ENCODE results near the gene CPXM2. TPM values are rescaled to one million over a fixed set of nuclear protein-coding genes. Genes with fewer than 3 reads are reported as not detected.

Gene CPXM2
- total RNA-seq, 2 experiments from 2014 or later: not detected

DNA sequence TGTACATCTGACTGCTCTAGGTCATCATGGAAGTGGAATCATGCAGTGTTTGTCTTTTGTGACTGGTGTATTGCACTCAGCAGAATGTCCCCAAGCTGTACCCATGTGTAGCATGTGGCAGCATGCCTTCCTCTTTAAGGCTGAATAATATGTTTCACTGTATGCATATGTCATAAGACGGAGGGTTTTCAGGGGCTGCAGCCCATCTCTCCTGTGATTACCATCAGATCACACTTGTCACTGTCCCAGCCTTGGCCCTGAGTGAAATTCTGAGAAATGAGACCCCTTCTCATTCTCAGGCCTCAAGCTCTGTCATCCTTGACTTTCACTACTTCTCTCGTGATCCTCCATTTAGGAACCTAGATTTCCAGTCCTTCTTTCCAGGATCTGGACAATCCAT is 50.0 kb downstream of the CPXM2 start:
- no TSS peak for BruUV-seq (replicated peaks)
- no peak overlapping the region for H3K4me3 ChIP-seq (ENCODE audit: low read depth, low read length, poor library complexity, severe bottlenecking)
- no peak for TF ChIP-seq EZH2phosphoT487 (IDR thresholded peaks at IDR 0.05; ENCODE audit: borderline replicate concordance, low read depth, low read length)
- TF ChIP-seq, protein P1, sequence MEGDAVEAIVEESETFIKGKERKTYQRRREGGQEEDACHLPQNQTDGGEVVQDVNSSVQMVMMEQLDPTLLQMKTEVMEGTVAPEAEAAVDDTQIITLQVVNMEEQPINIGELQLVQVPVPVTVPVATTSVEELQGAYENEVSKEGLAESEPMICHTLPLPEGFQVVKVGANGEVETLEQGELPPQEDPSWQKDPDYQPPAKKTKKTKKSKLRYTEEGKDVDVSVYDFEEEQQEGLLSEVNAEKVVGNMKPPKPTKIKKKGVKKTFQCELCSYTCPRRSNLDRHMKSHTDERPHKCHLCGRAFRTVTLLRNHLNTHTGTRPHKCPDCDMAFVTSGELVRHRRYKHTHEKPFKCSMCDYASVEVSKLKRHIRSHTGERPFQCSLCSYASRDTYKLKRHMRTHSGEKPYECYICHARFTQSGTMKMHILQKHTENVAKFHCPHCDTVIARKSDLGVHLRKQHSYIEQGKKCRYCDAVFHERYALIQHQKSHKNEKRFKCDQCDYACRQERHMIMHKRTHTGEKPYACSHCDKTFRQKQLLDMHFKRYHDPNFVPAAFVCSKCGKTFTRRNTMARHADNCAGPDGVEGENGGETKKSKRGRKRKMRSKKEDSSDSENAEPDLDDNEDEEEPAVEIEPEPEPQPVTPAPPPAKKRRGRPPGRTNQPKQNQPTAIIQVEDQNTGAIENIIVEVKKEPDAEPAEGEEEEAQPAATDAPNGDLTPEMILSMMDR (conservative IDR thresholded peaks at IDR 0.05; ENCODE audit: low read length): no peak

DNA sequence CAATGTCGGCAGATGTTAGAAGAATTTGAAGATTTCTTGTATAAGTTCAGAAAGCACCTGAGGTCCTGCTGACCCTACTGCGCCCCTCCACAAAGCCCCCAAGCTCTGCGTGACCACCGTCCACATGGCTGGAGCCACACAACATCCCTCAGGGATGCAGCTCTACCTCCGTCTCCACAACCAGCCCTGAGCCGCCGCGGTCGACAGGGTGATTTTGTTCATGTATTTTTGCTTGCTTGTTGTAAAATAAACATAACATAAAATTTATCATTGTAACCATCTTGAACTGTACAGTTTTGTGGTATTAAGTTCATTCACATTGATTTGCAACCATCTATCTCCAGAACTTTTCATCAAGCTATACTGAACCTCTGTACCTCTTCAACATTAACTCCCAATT is 50.5 kb downstream of the CPXM2 start:
- H3K4me3 ChIP-seq (ENCODE audit: low read depth, low read length, poor library complexity, severe bottlenecking): no peak overlapping the region
- H3K4me1 ChIP-seq (ENCODE audit: insufficient read depth, low read length, poor library complexity, severe bottlenecking): no peaks in the 10 kb centered on the region
- H4K20me1 ChIP-seq (ENCODE audit: insufficient read depth, low read length): no peaks in the 10 kb centered on the region
- no peak overlapping the region for H3K4me2 ChIP-seq (ENCODE audit: low read length)
- H3K36me3 ChIP-seq (ENCODE audit: insufficient read depth, low read length): no peaks in the 10 kb centered on the region
- no peak overlapping the region for H3K27ac ChIP-seq (ENCODE audit: low read depth, low read length, poor library complexity, severe bottlenecking)
- ChIA-PET POLR2A (no interaction called here), CTCF (ENCODE audit: unreplicated experiment) (no interaction called here)
- no peaks in the 10 kb centered on the region for H3K9me3 ChIP-seq (ENCODE audit: low read length)
- intact Hi-C loops (cut with micrococcal nuclease; ENCODE audit: unreplicated experiment): no loop called here
- no peaks in the 10 kb centered on the region for H3K79me2 ChIP-seq (ENCODE audit: insufficient read depth, low read depth, low read length)
- DNase-seq (ENCODE audit: low spot score): no peak
- H3K9me2 ChIP-seq (ENCODE audit: insufficient read depth, low read length): no peaks in the 10 kb centered on the region
- no peak overlapping the region for H2AFZ ChIP-seq (ENCODE audit: low read length)
- no peak for TF ChIP-seq EZH2phosphoT487 (IDR thresholded peaks at IDR 0.05; ENCODE audit: borderline replicate concordance, low read depth, low read length)
- TF ChIP-seq, protein P1 (conservative IDR thresholded peaks at IDR 0.05; ENCODE audit: low read length): no peak
- BruUV-seq (replicated peaks): no TSS peak

More for the DNA sequence above, 50.0 kb downstream of the CPXM2 start:
- POLR2A ChIA-PET: no interaction called here
- Histone ChIP-seq H3K4me1 (ENCODE audit: insufficient read depth, low read length, poor library complexity, severe bottlenecking) (no peaks in the 10 kb centered on the region), H3K79me2 (ENCODE audit: insufficient read depth, low read depth, low read length) (no peaks in the 10 kb centered on the region), H3K4me2 (ENCODE audit: low read length) (no peak overlapping the region), H4K20me1 (ENCODE audit: insufficient read depth, low read length) (no peaks in the 10 kb centered on the region), H3K9me3 (ENCODE audit: low read length) (no peaks in the 10 kb centered on the region), H3K36me3 (ENCODE audit: insufficient read depth, low read length) (no peaks in the 10 kb centered on the region), H2AFZ (ENCODE audit: low read length) (no peak overlapping the region), H3K27ac (ENCODE audit: low read depth, low read length, poor library complexity, severe bottlenecking) (no peak overlapping the region), H3K9me2 (ENCODE audit: insufficient read depth, low read length) (no peaks in the 10 kb centered on the region)
- intact Hi-C loops (cut with micrococcal nuclease; ENCODE audit: unreplicated experiment): no loop called here
- no peak for DNase-seq (ENCODE audit: low spot score)
- CTCF ChIA-PET (ENCODE audit: unreplicated experiment): no interaction called here

DNA sequence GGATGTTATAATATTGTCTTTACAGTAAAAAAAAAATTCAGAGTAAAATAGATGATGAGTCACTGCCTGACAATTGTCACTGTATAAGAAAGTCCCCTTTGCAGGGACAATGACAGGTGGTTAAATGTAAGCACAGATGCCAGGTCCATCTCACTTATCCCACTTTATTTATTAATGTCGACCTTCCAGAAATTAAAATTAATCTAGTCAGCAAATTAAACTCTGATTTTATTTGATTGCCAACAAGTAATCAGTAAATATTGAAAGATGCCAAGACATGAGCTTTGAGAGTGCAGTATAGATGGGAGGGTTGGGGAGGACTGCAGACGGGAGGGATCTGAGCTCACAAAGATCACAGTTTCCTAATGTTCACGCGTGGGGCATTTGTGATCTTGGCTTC is 50.9 kb downstream of the CPXM2 start:
- H3K4me3 ChIP-seq (ENCODE audit: low read depth, low read length, poor library complexity, severe bottlenecking): no peak overlapping the region
- CTCF ChIA-PET (ENCODE audit: unreplicated experiment): no interaction called here
- no peaks in the 10 kb centered on the region for H3K4me1 ChIP-seq (ENCODE audit: insufficient read depth, low read length, poor library complexity, severe bottlenecking)
- H3K27ac ChIP-seq (ENCODE audit: low read depth, low read length, poor library complexity, severe bottlenecking): no peak overlapping the region
- H2AFZ ChIP-seq (ENCODE audit: low read length): no peak overlapping the region
- BruUV-seq (replicated peaks): no TSS peak
- no peak overlapping the region for H3K4me2 ChIP-seq (ENCODE audit: low read length)
- TF ChIP-seq EZH2phosphoT487 (IDR thresholded peaks at IDR 0.05; ENCODE audit: borderline replicate concordance, low read depth, low read length): no peak
- TF ChIP-seq, protein P1 (conservative IDR thresholded peaks at IDR 0.05; ENCODE audit: low read length): no peak
- no peaks in the 10 kb centered on the region for H3K79me2 ChIP-seq (ENCODE audit: insufficient read depth, low read depth, low read length)
- no peaks in the 10 kb centered on the region for H3K9me3 ChIP-seq (ENCODE audit: low read length)
- POLR2A ChIA-PET: no interaction called here
- intact Hi-C loops (cut with micrococcal nuclease; ENCODE audit: unreplicated experiment): no loop called here
- DNase-seq (ENCODE audit: low spot score): no peak
- H3K9me2 ChIP-seq (ENCODE audit: insufficient read depth, low read length): no peaks in the 10 kb centered on the region
- H4K20me1 ChIP-seq (ENCODE audit: insufficient read depth, low read length): no peaks in the 10 kb centered on the region
- no peaks in the 10 kb centered on the region for H3K36me3 ChIP-seq (ENCODE audit: insufficient read depth, low read length)

All from OCI-LY7 (cell line).